ENCODE data around the gene C6.
"Not testable (repeated sequence)": the region's sequence is repeated elsewhere in the genome, so short reads cannot be mapped to it uniquely, and the experiment has no call there.

Gene C6

DNA sequence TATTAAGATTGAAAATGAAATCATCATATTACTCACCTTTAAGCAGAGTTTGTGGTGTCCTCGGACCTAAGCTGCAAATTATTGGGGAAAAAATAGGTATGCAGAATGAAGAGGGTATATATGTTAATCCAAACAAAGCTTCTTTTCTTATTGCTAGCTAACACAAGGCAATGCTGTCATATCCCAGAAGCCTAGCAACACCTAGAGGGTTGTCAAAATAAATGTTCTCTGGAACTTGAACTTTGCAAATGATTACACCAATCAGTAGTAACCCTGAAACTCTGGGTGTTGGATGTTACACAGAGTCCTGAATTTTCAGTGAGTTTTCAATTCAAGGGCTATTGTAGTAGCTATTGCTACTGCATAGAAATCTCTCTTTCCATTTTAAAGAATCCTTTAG is at the start of gene C6:
Gene C6, minus strand, starts transcription at position 193 of the 400 bp plus-strand sequence. CDS start 10,302 bp downstream, outside the sequence.
- no peak for DNase-seq (ENCODE audit: low read depth, low spot score)

- no peak for DNase-seq (ENCODE audit: low read depth, low spot score)
These were observed 43.1 kb upstream of the C6 start for GRCh38 chr5:41256400-41256799.

DNA sequence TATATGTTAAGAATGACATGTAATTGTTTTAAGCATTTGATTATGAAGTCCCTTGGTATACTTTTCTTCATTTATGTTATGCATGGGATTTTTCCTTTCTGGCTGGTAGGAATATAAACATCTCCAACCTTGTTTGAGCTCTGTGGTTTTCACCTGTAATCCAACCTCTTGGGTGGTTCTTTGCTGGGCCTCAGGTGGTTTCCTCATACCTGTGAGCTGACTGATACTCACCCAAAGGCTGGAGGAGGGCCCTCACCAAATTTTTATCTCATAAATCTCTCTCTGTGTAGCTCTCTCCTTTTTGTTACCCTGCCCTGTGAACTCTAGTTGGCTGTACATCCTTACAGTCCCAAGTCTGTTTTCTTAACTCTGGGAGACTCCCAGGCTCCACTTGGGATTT is 39.8 kb upstream of the C6 start:
- no peak for DNase-seq (ENCODE audit: low read depth, low spot score)

GRCh38 chr5:41252036-41252435 is 38.7 kb upstream of the C6 start:
- DNase-seq (ENCODE audit: low read depth, low spot score), result no peak

- DNase-seq (ENCODE audit: low read depth, low spot score), result no peak
These were observed 37.1 kb upstream of the C6 start for GRCh38 chr5:41250351-41250987.

DNA sequence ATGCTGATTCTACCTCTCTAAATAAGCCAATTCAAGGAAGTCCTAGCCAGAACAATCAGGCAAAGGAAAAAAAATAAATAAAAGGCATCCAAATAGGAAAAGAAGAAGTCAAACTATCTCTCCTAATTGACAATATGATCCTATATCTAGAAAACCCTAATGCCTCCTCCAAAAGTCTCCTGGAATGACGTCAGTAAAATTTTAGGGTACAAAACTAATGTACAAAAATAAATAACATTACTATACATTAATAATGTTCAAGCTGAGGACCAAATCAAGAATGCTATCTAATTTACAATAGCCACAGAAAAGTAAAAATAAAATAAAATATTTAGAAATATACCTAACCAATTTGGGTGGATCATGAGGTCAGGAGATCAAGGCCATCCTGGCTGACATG is 33.8 kb upstream of the C6 start:
- no peak for DNase-seq (ENCODE audit: low read depth, low spot score)

- DNase-seq (ENCODE audit: low read depth, low spot score), result no peak
These were observed 33.0 kb upstream of the C6 start for GRCh38 chr5:41246376-41246775.

GRCh38 chr5:41243558-41243957 is 30.2 kb upstream of the C6 start:
- DNase-seq (ENCODE audit: low read depth, low spot score), result no peak

- no peak for DNase-seq (ENCODE audit: low read depth, low spot score)
These were observed 27.7 kb upstream of the C6 start for GRCh38 chr5:41240985-41241384.

DNA sequence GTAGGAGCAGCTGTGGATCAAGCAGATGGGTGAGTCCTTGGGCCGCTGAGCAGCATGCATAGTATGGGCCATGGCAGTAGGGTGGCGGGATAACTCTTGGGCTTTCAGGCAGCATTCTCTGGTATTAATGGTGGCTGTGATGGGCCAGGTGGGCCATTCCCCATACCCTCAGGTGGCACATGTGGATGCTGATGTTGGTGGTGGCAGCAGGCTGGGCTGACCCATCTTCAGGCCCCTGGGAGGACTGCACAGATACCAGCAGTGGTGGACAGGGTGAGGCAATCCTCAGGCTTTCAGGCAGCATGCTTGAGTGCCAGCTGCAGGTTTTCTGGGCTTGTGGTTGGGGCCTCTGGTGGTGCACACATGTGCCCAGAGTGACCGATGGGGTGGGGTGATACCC is 27.1 kb upstream of the C6 start:
- DNase-seq (ENCODE audit: low read depth, low spot score), result no peak

- no peak for DNase-seq (ENCODE audit: low read depth, low spot score)
These were observed 21.1 kb upstream of the C6 start for GRCh38 chr5:41234475-41234874.

- no peak for DNase-seq (ENCODE audit: low read depth, low spot score)
These were observed 19.5 kb upstream of the C6 start for GRCh38 chr5:41232797-41233196.

DNA sequence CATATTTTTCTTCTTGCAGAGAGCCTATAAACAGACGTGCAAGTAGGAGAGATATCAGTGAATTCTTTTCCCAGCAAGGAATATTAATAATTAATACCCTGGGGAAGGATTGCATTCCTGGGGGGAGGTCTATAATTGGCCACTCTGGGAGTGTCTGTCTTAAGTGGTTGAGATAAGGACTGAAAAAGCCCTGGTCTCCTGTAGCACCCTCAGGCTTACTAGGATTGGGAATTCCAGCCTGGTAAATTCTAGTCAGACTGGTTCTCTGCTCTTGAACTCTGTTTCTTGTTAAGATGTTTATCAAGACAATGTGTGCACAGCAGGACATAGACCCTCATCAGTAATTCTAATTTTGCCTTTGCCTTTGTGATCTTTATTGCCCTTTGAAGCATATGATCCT is 16.9 kb upstream of the C6 start:
- DNase-seq (ENCODE audit: low read depth, low spot score), result not testable (repeated sequence)

DNA sequence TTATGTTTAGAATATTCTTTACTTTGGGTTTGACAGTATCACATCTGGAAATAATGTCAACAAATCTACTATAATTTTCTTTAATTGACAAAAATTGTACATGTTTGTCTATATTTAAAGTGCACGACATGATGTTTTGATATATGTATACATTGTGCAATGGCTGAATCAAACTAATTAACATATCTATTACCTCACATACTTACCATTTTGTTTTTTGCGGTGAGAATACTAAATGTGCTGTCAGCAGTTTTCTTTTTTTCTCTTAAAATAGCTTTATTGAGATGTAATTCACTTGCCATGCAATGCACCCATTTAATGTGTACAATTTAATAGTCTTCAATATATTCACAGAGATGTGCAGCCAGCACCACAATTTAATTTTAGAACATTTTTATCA is 10.6 kb upstream of the C6 start:
- DNase-seq (ENCODE audit: low read depth, low spot score), result no peak

DNA sequence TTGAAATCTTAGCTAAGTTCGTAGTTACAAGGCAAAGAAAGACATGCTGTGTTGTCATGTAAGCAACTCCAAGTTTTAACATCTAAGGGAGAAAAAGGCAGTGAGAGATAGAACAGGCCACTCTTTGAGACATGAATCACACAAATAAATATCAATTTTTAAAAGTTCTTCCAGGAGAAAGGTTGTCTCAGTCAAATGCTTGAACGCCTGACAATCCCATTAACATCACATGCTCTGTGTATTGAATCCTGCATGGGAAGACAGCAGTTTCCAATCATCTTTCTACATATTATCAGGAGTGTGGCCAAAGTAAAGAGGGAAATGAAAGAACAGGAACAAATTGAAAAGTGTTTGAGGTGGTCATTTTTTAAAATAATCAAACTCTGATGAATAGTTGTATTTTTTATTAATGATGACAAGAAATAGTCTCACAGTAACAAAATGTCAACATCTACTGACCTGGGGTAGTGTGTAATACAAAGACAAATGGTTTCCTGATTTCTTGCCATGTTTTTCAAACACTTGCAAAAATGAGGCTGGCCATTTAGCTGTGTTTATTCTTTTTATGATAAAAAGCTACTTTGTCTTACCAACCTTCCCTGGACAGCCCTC is 6.4 kb upstream of the C6 start:
- DNase-seq (ENCODE audit: low read depth, low spot score), result no peak

DNA sequence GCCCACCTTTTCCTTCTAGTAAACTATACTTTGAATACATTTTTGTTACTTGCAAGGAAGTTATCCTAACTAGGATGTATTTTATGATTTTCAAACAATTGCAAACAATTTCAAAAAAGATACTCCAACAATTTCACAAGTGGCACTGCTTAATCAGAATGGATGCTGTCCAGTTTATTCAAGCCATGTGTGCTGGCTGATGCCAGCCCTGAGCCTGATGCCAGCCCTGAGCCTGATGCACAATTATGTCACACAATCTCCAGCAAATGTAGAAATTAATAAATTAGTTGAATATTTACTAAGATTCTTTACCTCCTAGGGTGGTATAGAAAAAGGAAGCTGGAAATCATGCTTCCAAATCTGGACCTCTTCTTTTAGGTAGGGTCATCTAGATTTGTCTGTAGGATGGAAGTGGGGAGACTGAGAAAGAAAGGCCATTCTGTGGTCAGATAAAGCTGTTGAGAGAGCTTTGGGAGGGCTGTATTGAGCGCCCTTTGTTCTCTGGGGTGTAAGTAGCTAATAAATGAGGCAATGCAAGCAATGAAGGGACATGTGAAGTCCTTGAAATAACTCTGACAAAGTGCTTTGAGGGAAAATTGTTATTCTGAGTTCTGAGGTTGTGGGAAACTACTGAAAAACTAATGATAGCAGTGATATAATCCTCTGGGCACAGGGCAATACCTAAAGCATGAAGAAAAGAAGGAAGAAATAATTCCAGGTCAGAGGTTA is 5.8 kb upstream of the C6 start:
- DNase-seq (ENCODE audit: low read depth, low spot score), result no peak

DNA sequence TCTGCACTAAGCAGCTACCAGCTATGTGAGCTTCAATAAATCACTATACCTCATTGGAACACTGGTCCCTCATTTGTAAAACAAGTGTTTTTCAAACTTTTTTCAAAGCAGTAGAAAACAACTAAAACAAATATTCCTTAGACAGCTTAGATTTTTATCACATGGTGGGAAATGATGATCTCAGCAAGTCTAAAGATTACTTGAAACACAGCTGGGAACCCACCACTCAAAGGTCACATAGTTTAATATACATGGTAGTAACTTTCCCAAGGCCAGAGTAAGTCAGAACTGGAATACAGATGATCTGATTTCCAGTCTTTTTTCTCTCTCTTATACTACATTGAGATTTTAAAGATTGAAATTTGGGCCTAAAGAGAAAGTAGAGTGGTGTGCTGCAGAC is 850 bp upstream of the C6 start:
- no peak for DNase-seq (ENCODE audit: low read depth, low spot score)

- no peak for DNase-seq (ENCODE audit: low read depth, low spot score)
These were observed 397 bp downstream of the C6 start for GRCh38 chr5:41212935-41213334.

GRCh38 chr5:41211417-41211816 is 1.9 kb downstream of the C6 start:
- DNase-seq (ENCODE audit: low read depth, low spot score), result no peak

- not testable (repeated sequence) for DNase-seq (ENCODE audit: low read depth, low spot score)
These were observed 7.9 kb downstream of the C6 start for GRCh38 chr5:41205475-41205874.

DNA sequence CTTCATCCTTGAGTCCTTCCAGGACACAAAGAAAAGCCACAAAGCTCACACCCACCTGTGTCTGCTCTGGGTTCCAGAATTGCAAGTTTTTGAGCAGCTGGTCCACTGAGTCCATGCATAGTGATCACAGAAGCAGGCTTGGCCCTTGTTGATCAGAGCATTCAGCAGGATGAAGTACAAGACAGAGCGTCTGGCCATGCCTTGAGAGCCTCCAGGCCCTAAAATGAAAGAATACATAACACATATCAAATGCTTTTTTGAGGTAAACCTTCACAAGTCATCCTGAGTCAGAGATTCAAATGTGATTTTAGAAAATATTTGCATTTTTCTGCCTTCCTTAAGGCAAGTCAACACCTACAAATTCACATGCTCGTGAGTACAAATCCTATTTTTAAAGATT is 10.3 kb downstream of the C6 start:
- no peak for DNase-seq (ENCODE audit: low read depth, low spot score)

- no peak for DNase-seq (ENCODE audit: low read depth, low spot score)
These were observed 12.1 kb downstream of the C6 start for GRCh38 chr5:41201082-41201772.

DNA sequence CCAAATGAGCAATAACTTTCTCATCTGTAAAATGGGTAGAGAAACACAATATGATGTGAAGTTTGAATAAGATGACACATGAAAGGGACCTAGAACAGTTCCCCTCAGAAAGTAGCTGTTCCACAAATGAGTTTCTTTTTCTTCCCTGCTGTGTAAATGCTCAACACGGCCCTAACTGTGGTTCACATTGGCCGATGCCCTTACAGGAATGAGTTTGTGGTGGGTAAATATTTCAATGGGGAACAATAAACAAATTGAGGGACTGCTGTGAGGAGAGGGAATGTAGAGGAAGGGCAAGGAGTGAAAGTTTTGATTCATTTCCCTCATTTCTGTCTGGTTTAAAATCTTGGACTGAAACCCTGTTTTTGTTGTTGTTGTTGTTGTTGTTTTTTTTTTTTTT is 12.8 kb downstream of the C6 start:
- no peak for DNase-seq (ENCODE audit: low read depth, low spot score)

All from activated CD4-positive, CD25-positive, alpha-beta regulatory T cell treated with anti-CD3 and anti-CD28 coated beads, Interleukin-2, amount 50 U/mL, for 16 hours (primary cell).